ENCODE data around the gene FGF11. TPM values are rescaled to one million over a fixed set of nuclear protein-coding genes. Genes with fewer than 3 reads are reported as not detected.

FGF11 gene
- total and polyA plus RNA-seq, 2 donors (not counting 3 experiments of a cell fraction or from before 2014, with no cell fraction given), result 0.70 TPM; not detected in 1

DNA sequence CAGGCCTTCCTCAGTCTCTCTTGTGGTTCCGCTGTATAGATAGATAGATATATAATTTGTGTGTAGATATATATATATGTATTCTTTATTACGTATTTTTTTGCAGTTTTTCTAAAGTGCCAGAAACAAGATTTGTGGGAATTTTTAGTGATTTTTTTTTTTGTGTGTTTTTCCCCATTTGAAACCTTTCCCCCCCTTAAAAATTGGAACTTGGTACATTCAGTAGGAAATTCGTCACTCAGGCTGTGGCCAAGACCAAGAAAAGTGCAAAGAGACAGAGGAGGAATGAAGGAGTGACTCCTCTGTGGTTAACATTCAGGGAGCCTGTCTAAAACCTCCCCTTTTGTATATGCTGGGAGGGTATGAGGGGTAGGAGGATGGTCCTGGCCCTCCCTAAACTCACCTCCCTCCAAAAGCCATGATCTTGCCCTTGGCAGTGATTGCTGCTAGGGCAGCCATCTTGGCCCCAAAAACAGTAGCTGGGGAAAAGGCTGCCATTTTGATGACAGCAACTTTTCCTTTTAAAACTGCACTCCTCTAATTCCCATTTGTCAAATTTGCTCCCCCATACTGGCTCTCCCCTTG, 20.7 kb downstream of the FGF11 start:
- POLR2A ChIA-PET, result interaction anchor here (0.7 kb wide), 2 partner anchors 27 to 28 kb away, joined by 5 to 9 read pairs; no protein-coding TSS in a partner anchor
- H3K9me1 ChIP-seq (replicated peaks; ENCODE audit: control insufficient read depth, extremely low read depth, insufficient read depth, low read length), result no peaks in the 10 kb centered on the region
- H3K4me3 ChIP-seq (replicated peaks in 1 of 3; ENCODE audit: insufficient read depth in 1 of 3, low read depth in 1 of 3, low read length in 3 of 3), result no peak overlapping the region
- H3K4me1 ChIP-seq (ENCODE audit: control insufficient read depth, extremely low read depth, insufficient read depth, low read length), result no peaks in the 10 kb centered on the region
- H3K27ac ChIP-seq (ENCODE audit: insufficient read depth, low read depth, low read length), result no peak overlapping the region
- CTCF ChIA-PET, result interaction anchor here (1.3 kb wide), 1 partner anchor 16 kb away, joined by 4 read pairs; no protein-coding TSS in a partner anchor
- TF ChIP-seq, protein P1, sequence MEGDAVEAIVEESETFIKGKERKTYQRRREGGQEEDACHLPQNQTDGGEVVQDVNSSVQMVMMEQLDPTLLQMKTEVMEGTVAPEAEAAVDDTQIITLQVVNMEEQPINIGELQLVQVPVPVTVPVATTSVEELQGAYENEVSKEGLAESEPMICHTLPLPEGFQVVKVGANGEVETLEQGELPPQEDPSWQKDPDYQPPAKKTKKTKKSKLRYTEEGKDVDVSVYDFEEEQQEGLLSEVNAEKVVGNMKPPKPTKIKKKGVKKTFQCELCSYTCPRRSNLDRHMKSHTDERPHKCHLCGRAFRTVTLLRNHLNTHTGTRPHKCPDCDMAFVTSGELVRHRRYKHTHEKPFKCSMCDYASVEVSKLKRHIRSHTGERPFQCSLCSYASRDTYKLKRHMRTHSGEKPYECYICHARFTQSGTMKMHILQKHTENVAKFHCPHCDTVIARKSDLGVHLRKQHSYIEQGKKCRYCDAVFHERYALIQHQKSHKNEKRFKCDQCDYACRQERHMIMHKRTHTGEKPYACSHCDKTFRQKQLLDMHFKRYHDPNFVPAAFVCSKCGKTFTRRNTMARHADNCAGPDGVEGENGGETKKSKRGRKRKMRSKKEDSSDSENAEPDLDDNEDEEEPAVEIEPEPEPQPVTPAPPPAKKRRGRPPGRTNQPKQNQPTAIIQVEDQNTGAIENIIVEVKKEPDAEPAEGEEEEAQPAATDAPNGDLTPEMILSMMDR (IDR thresholded peaks at IDR 0.05; ENCODE audit: extremely low read depth in 1 of 2, insufficient read depth in 1 of 2, low read depth in 1 of 2, low read length in 2 of 2), result no peak
- no peak overlapping the region for H2AFZ ChIP-seq (ENCODE audit: low read depth, low read length)
- no peak for DNase-seq (ENCODE audit: low read depth, low spot score)
- no peaks in the 10 kb centered on the region for H3K79me2 ChIP-seq (ENCODE audit: control insufficient read depth, insufficient read depth, low read length)
- no peak overlapping the region for H3K4me2 ChIP-seq (ENCODE audit: insufficient read depth, low read length)
- BruUV-seq (replicated peaks), result no TSS peak
- no peak overlapping the region for H3K9ac ChIP-seq (replicated peaks; ENCODE audit: extremely low read depth, insufficient read depth, low read length)
- intact Hi-C loops (cut with micrococcal nuclease), result no loop called here
- FAIRE-seq, result no peak
- peaks cover 0 to 12% of the 10 kb centered on the region in 2 experiments for H3K36me3 ChIP-seq (ENCODE audit: control insufficient read depth in 2 of 2, extremely low read depth in 1 of 2, insufficient read depth in 2 of 2, low read length in 2 of 2)
- H4K20me1 ChIP-seq (replicated peaks; ENCODE audit: control insufficient read depth, extremely low read depth, insufficient read depth, low read length), result no peaks in the 10 kb centered on the region
- H3K9me3 ChIP-seq (replicated peaks; ENCODE audit: control insufficient read depth, insufficient read depth, low read length), result no peaks in the 10 kb centered on the region
- dilution Hi-C loops (cut with MboI; ENCODE audit: extremely low pct_ligation_motif_present, low sequenced_read_pairs), result no loop called here
- no peaks in the 10 kb centered on the region for H3K27me3 ChIP-seq (ENCODE audit: control insufficient read depth in 2 of 2, insufficient read depth in 2 of 2, low read length in 2 of 2)

DNA sequence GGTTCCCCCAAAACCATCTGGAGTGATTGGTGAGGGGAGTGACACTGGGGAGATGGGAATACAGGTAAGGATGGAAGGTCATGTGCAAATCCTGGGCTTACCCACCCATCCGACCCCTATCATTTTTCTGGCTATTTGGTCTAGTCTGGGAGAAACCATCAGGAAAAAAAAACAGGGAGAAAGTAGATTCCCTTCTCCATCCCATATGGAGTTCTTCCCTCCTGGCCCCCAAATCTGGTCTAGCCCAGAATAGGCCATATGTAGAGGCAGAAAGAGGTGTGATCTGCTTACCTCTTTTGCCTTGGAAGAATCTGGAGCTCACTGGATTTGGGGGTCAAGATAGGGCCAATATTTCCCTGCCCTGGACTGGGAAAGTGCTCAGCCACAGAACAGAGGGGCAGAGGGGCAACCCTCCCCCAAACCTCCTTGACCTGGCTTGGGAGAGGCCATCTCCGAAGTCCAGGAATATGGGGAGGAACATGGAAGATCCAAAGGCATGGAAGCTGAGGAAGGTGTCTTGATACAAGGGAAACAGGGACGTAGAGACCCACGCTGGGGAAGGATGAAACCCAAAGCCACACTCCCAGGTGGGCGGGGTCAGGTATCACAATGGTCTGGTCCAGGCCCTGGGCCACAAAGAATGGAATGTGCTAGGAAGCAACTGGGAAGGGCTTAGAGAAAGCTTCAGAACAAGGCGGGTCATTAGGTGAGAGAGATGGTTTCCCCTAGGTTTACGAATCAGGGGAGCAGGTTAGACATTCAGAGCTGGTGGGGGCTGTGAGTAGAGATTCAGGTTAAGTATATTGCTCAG, 21.7 kb downstream of the FGF11 start:
- H3K4me2 ChIP-seq (ENCODE audit: insufficient read depth, low read length), result no peak overlapping the region
- peaks cover 0 to 13% of the 10 kb centered on the region in 2 experiments for H3K36me3 ChIP-seq (ENCODE audit: control insufficient read depth in 2 of 2, extremely low read depth in 1 of 2, insufficient read depth in 2 of 2, low read length in 2 of 2)
- no peak for TF ChIP-seq POLR2A (IDR thresholded peaks at IDR 0.05; ENCODE audit: low read depth, low read length)
- TF ChIP-seq MYC (IDR thresholded peaks at IDR 0.05; ENCODE audit: low read depth, low read length), result no peak
- no peak for TF ChIP-seq EZH2 (IDR thresholded peaks at IDR 0.05; ENCODE audit: borderline replicate concordance, low read depth, low read length, severe bottlenecking)
- no peak for TF ChIP-seq POLR2AphosphoS5 (IDR thresholded peaks at IDR 0.05; ENCODE audit: insufficient read depth, low read depth, low read length)
- TF ChIP-seq, protein P2, sequence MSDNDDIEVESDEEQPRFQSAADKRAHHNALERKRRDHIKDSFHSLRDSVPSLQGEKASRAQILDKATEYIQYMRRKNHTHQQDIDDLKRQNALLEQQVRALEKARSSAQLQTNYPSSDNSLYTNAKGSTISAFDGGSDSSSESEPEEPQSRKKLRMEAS (IDR thresholded peaks at IDR 0.05; ENCODE audit: insufficient read depth, insufficient read length), result no peak
- no peak for TF ChIP-seq JUN (IDR thresholded peaks at IDR 0.05; ENCODE audit: borderline replicate concordance, insufficient read depth, insufficient read length, low read depth)
- TF ChIP-seq, protein P1 (IDR thresholded peaks at IDR 0.05; ENCODE audit: extremely low read depth in 1 of 2, insufficient read depth in 1 of 2, low read depth in 1 of 2, low read length in 2 of 2), result no peak
- TF ChIP-seq FOS (IDR thresholded peaks at IDR 0.05; ENCODE audit: borderline replicate concordance, insufficient read depth, low read length), result no peak
- TF ChIP-seq GATA2 (IDR thresholded peaks at IDR 0.05; ENCODE audit: insufficient read depth, insufficient read length, low read depth, low read length), result no peak
- ChIA-PET POLR2A (no interaction called here), CTCF (interaction anchor here (0.8 kb wide), 1 partner anchor 57 kb away, joined by 3 read pairs; the partner anchor contains the start of gene TMEM256)
- intact Hi-C loops (cut with micrococcal nuclease), result no loop called here
- no peaks in the 10 kb centered on the region for H3K9me1 ChIP-seq (replicated peaks; ENCODE audit: control insufficient read depth, extremely low read depth, insufficient read depth, low read length)
- H4K20me1 ChIP-seq (replicated peaks; ENCODE audit: control insufficient read depth, extremely low read depth, insufficient read depth, low read length), result no peaks in the 10 kb centered on the region
- no peak for FAIRE-seq
- no peaks in the 10 kb centered on the region for H3K4me1 ChIP-seq (ENCODE audit: control insufficient read depth, extremely low read depth, insufficient read depth, low read length)
- H3K27me3 ChIP-seq (ENCODE audit: control insufficient read depth in 2 of 2, insufficient read depth in 2 of 2, low read length in 2 of 2), result no peaks in the 10 kb centered on the region
- H3K27ac ChIP-seq (ENCODE audit: insufficient read depth, low read depth, low read length), result no peak overlapping the region
- no peak for DNase-seq (ENCODE audit: low read depth, low spot score)
- H3K79me2 ChIP-seq (ENCODE audit: control insufficient read depth, insufficient read depth, low read length), result no peaks in the 10 kb centered on the region
- H3K9me3 ChIP-seq (replicated peaks; ENCODE audit: control insufficient read depth, insufficient read depth, low read length), result no peaks in the 10 kb centered on the region
- BruUV-seq (replicated peaks), result TSS peak; percentile 22
- dilution Hi-C loops (cut with MboI; ENCODE audit: extremely low pct_ligation_motif_present, low sequenced_read_pairs), result no loop called here
- H3K4me3 ChIP-seq (replicated peaks in 1 of 3; ENCODE audit: insufficient read depth in 1 of 3, low read depth in 1 of 3, low read length in 3 of 3), result no peak overlapping the region
- H3K9ac ChIP-seq (replicated peaks; ENCODE audit: extremely low read depth, insufficient read depth, low read length), result no peak overlapping the region
- no peak overlapping the region for H2AFZ ChIP-seq (ENCODE audit: low read depth, low read length)
